ENCODE measurements around the gene NDUFA12.
"Not testable (repeated sequence)": the region's sequence is repeated elsewhere in the genome, so short reads cannot be mapped to it uniquely, and the experiment has no call there.

Gene NDUFA12

GRCh38 chr12:95003213-95003920, at the start of gene NDUFA12:
Gene NDUFA12 (minus strand): TSS chr12:95003697. CDS start chr12:95003680, 17 bp downstream.
- DNase-seq = peak; percentile 94 to 96

DNA sequence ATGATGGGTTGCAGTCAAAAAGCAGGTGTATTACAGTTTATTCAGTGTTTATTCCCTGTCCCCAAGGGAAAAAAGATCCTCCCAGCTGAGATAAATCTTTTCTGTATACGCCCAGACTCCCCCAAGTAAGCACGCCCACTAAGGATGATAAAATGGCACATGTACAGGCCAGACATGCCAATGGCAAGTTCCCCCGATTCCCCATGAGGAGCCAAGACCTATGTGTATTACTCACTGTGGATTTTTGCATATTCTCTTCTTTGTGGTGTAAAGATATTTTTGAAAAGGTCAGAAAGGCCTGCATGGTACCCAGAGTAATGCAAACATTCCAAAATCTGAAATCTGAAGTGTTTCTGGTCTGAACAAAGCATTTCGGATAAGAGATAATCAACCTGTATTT, 47.7 kb upstream of the NDUFA12 start:
- DNase-seq = no peak

DNA sequence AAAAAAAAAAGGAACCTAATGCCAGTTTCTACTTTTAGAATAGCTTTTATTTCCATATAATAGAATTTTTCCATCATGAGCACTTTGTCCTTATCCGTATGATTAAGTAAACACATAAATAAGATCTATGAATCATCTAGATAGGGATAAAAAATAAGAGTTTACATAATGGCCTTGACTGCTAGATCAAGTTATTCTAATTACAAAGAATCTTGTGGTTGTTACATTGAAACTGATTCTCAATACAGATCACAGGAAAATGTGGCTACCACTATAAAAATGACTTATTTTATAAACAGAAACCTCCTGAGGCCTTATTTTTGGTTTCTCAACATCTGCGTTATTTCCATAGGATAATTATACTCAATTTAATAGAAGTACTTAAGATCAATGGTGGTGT, 34.4 kb upstream of the NDUFA12 start:
- DNase-seq = no peak

DNA sequence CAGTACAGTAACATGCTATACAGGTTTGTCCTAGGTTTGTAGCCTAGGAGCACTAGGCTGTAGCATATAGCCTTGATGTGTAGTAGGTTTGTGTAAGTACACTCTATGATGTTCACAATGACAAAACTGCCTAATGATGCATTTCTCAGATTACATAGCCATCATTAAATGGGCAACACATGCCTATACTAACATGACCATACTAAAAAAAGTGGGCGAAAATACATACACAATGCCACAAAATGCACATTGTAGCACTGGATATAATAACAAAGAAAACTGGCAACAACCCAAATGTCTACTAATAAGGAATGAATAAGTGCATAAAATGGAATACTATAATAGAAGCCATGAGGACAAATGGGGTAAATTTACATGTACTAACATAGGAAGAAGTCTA, 31.3 kb upstream of the NDUFA12 start:
- no peak for DNase-seq

GRCh38 chr12:95022477-95022876, 19.0 kb upstream of the NDUFA12 start:
- DNase-seq = no peak

DNA sequence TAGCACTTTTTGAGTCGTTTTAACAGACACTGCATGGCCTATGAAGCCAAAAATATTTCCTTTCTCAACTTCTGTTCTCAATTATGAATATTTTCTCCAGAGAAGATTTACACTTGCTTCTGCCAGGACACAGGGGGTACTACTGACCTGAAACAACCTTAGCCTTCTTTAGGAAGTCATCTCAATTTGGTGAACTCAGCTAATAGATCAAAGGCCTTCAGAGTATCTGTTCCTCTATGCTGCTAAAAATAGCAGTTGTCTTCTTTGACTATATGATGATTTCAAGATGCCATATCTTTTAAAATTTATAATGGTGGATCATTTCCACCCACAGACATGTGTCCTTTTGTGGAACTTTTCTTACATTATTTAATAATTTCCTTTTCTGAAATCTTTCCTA, 14.0 kb upstream of the NDUFA12 start:
- DNase-seq = no peak

- no peak for DNase-seq
Measured at GRCh38 chr12:95016120-95016519, 12.6 kb upstream of the NDUFA12 start.

GRCh38 chr12:95014554-95014953, 11.1 kb upstream of the NDUFA12 start:
- peak; percentile 22 to 33 for DNase-seq

GRCh38 chr12:95006206-95006605, 2.7 kb upstream of the NDUFA12 start:
- no peak for DNase-seq

GRCh38 chr12:95004610-95005009, 1.1 kb upstream of the NDUFA12 start:
- DNase-seq = peak; percentile 30 to 63

DNA sequence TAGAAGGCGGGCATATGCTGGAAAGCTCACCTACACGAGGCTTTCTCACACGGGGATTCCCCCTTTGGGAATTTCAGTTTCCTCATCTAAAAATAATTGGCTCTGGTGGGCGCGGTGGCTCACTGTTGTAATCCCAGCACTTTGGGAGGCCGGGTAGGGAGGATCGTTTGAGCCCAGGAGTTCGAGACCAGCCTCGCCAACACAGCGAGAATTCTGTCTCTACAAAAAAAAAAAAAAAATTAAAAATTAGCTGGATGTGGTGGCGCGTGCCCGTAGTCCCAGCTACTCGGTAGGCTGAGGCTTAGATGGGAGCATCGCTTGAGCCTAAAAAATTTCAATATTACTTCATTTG, 400 bp upstream of the NDUFA12 start:
- no peak for DNase-seq

GRCh38 chr12:95002754-95003153, 743 bp downstream of the NDUFA12 start:
- DNase-seq = peak in 1 of 2 donors; percentile 5

DNA sequence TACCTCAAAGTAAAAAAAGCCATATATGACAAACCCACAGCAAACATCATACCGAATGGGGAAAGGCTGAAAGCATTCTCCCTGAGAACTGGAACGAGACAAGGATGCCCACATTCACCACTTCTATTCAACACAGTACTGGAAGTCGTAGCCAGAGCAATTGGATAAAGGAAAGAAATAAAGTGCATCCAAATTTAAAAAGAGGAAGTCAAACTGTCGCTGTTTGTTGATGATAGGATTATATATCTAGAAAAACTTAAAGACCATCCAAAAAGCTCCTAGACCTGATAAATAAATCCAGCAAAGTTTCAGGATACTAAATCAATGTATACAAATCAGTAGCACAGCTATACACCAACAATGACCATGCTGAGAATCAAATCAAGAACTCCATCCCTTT, 5.2 kb downstream of the NDUFA12 start:
- DNase-seq = no peak

DNA sequence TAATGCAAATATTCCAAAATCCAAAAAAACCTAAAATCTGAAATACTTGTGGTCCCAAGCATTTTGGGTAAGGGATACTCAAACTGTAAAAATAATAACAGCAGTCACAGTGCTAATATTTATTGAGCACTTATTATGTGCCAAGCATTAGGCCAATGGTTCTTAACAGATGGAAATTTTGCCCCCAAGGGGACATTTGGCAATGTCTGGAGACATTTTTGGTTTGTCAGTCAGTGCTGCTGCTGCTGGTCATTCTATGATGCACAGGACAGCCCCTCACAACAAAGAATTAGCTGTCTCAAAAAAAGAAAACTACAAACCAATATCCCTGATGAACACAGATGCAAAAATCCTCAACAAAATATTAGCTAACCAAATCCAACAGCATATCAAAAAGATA, 5.8 kb downstream of the NDUFA12 start:
- no peak for DNase-seq

- DNase-seq = no peak
Measured at GRCh38 chr12:94997061-94997460, 6.4 kb downstream of the NDUFA12 start.

DNA sequence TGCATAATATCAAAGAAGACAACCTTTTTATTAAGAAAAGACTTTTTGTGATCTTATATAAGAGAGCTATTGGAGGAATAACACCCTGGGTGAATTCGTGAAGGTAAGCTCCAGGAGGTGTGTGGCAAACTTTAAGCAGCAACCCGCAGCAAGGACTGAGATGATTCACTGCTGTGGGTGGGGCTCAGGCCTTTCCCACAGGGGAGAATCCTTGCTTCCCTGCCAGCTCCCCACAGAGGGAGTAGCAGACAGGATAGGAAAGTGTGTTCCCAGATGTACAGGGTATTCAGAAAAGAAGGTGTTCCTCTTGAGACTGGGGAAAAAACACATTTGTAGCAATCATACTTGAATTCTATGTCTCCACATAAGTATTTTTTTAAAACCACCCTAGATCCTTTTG, 9.2 kb downstream of the NDUFA12 start:
- no peak for DNase-seq

GRCh38 chr12:94993855-94994254, 9.6 kb downstream of the NDUFA12 start:
- DNase-seq = not testable (repeated sequence)

GRCh38 chr12:94990222-94990621, 13.3 kb downstream of the NDUFA12 start:
- DNase-seq = no peak

GRCh38 chr12:94988471-94988870, 15.0 kb downstream of the NDUFA12 start:
- no peak for DNase-seq

DNA sequence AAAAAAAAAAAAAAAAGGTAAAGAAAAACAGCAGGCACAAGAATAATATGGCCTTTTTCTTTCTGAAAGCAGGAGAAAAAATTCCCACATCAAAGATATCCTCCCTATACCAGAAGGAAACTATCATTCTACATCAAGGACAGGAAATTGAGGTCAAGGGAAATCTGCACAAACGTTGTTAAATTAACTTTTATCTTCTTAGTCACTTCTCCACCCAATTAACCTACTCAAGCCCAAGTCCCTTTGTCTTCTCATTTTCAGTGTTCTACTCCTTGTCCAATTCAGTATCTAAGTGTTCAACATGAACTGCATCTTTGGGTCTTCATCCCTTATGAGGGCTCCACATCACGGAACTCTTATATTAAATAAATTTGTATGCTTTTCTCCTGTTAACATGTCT, 15.7 kb downstream of the NDUFA12 start:
- no peak for DNase-seq

DNA sequence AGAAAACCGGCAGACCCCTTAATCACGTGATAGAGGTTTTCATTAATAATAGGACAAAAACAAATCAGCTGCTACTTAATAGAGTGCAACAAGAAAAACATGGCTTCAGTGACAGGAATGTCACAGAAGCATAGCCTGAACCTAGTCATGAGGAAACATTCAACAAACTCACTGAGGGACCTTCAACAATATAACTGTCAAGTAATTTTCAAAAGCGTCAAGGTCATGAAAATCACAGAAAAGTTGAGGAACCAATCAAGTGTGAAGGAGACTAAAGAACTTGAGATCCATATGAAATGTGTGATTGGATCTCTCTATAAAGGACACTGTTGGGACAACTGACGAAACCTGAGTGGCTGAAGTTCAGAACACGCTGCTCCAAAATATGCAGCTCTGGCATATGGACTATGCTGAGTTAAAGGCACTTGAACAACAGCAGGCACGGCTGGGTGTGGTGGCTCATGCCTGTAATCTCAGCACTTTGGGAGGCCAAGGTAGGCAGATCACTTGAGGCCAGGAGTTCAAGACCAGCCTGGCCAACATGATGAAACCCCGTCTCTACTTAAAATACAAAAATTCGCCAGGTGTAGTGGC, 16.3 kb downstream of the NDUFA12 start:
- DNase-seq = no peak

DNA sequence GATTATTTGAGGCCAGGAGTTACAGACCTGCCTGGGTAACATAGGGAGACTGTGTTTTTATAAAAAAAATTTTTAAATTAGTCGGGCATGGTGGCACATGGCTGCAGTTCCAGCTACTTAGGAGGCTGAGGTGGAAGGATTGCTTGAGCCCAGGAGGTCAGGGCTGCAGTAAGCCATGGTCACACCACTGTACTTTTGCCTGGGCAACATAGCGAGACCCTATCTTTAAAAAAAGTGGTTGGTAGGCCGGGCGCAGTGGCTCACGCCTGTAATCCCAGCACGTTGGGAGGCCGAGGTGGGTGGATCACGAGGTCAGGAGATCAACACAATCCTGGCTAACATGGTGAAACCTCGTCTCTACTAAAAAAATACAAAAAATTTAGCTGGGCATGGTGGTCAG, 18.4 kb downstream of the NDUFA12 start:
- not testable (repeated sequence) for DNase-seq

DNA sequence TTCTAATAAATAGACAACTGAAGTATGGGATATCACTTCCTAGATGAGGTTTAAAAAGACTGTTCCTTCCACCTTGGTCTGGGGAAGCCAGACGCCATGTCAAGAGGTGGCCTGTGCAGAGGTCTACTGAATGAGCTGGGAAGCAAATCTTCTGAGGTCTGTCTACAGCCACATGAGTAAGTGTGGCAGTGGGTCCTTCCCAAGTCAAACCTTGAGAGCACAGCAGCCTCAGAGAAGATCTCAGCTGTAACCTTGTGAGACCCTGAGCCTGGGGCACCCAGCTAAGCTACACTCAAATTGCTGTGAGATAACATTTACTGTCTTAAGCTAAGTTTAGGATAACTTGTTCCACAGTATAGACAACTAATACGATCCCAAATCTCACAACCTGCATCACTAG, 20.2 kb downstream of the NDUFA12 start:
- no peak for DNase-seq

- DNase-seq = no peak
Measured at GRCh38 chr12:94982456-94982855, 21.0 kb downstream of the NDUFA12 start.

DNA sequence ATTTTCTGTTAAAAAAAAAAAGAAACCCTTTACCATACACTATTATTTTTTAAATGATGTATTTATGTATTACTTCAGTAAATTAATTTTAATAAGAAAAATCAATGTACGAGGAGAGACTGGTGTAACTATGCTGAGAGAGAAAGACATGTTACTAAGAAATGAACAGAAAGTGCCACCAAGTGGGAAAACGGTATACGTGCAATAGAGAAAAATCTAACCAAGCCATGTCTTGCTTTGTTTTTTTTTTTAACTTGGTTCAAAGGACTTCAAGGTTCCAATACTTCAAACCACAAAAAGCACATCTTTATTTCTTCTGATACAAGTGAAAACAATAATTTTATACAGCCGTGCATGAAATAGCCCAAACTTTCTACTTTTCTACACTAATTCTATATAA, 22.9 kb downstream of the NDUFA12 start:
- DNase-seq = no peak
